DND-41 (cell line): ENCODE data around the gene PRELID2.
"Not testable (repeated sequence)": the region's sequence is repeated elsewhere in the genome, so short reads cannot be mapped to it uniquely, and the experiment has no call there.

Experiments used
- ATAC-seq: fragments of 200-7000 bp; cut with Tn5 transposase; 3 replicates; pipeline ENCODE4 v1.9.1; 2021; ENCODE audit warnings: low read depth; ENCODE audit not compliant: insufficient read depth
- DNase-seq: peaks from one replicate; pipeline ENCODE4 v3.0.0-alpha.2; 2020
- H2AFZ ChIP-seq: 2 replicates; pipeline ENCODE4 v1.6.0; 2012; ENCODE audit warnings: low read depth, low read length
- H3K27ac ChIP-seq: 2 replicates; pipeline ENCODE4 v1.5.1; 2012; ENCODE audit warnings: low read length, inconsistent platforms
- H3K27me3 ChIP-seq: fragments of 200-600 bp; sonication (generic); 2 replicates; pipeline ENCODE4 v1.6.0; 2012; ENCODE audit warnings: low read length, mild to moderate bottlenecking, inconsistent platforms; ENCODE audit not compliant: insufficient read depth, poor library complexity
- H3K36me3 ChIP-seq: 2 replicates; pipeline ENCODE4 v1.5.1; 2012; ENCODE audit warnings: low read length, inconsistent platforms; ENCODE audit not compliant: insufficient read depth
- H3K4me1 ChIP-seq: 2 replicates; pipeline ENCODE4 v1.5.1; 2012; ENCODE audit warnings: mild to moderate bottlenecking, low read length; ENCODE audit not compliant: insufficient read depth
- H3K4me2 ChIP-seq: 2 replicates; pipeline ENCODE4 v1.6.0; 2012; ENCODE audit warnings: mild to moderate bottlenecking, moderate library complexity, low read length, inconsistent platforms; ENCODE audit not compliant: insufficient read depth
- H3K4me3 ChIP-seq, 2 experiments: fragments of 200-600 bp in 1 of 2; shearing (Covaris generic) in 1 of 2; 2 replicates each; pipeline ENCODE4 v1.5.1; 2012 to 2016; ENCODE audit warnings: inconsistent platforms in 2 of 2, low read length in 2 of 2, mild to moderate bottlenecking in 2 of 2, low read depth in 1 of 2, moderate library complexity in 1 of 2
- H3K79me2 ChIP-seq: 2 replicates; pipeline ENCODE4 v1.6.0; 2012; ENCODE audit warnings: low read length, inconsistent platforms; ENCODE audit not compliant: insufficient read depth
- H3K9ac ChIP-seq: 2 replicates; pipeline ENCODE4 v1.6.0; 2012; ENCODE audit warnings: low read depth, mild to moderate bottlenecking, inconsistent platforms, low read length, moderate library complexity
- H3K9me3 ChIP-seq: 2 replicates; pipeline ENCODE4 v1.5.1; 2012; ENCODE audit warnings: low read length, moderate library complexity, mild to moderate bottlenecking, inconsistent platforms; ENCODE audit not compliant: insufficient read depth, severe bottlenecking
- H4K20me1 ChIP-seq: 2 replicates; pipeline ENCODE4 v1.6.0; 2012; ENCODE audit warnings: low read length; ENCODE audit not compliant: insufficient read depth
- EZH2 ChIP-seq: IDR thresholded peaks from 3 replicates; pipeline ENCODE4 v1.6.1; 2012; ENCODE audit warnings: borderline replicate concordance, low read depth, mild to moderate bottlenecking, moderate library complexity, low read length, inconsistent platforms; ENCODE audit not compliant: severe bottlenecking
- TF ChIP-seq, protein P1 (sequence below): IDR thresholded peaks from 2 replicates; pipeline ENCODE4 v1.5.1; 2012; ENCODE audit warnings: borderline replicate concordance, low read length, moderate library complexity, mild to moderate bottlenecking; ENCODE audit not compliant: poor library complexity, severe bottlenecking; ENCODE audit errors: extremely low read depth

The PRELID2 gene

DNA sequence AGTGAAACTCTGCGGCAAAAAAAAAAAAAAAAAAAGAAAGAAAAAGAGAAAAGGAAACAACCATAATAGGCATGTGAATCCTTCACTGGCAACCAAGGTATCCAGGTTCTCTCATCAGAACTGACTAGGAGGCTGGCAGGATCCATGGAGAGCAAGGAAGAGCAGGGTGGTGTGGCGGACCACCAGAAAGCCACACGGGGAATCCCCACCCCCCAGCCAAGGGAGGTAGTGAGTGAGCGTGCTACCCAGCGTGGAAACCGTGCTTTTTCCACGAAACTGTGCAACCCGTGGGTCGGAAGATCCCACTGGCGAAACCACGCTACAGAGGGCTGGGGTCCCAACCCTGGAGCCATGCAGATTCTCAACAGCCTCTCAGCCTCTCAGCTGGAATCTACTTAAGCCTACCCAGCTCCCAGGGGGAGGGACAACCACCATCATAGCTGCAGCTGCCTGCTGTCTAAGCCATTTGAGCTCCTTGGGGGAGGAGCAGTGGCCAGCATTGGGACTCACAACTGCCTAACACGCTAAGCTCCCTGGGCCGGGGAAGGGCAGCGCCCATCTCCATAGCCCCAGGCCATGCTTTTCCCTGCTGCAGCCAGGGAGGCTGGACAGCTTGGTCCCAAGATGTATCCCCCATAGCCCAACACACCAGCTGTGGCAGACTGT lies 91.6 kb downstream of the PRELID2 start:
- Histone ChIP-seq H3K4me3 (no peak overlapping the region), H3K9me3 (no peaks in the 10 kb centered on the region), H3K79me2 (no peaks in the 10 kb centered on the region), H3K27me3 (no peaks in the 10 kb centered on the region), H3K9ac (no peak overlapping the region), H3K27ac (no peak overlapping the region), H3K4me2 (no peak overlapping the region), H3K36me3 (no peaks in the 10 kb centered on the region), H3K4me1 (no peaks in the 10 kb centered on the region), H2AFZ (no peak overlapping the region), H4K20me1 (no peaks in the 10 kb centered on the region)
- no peak for DNase-seq
- ATAC-seq: no peak; the same call in 2 of the 3 replicates
- TF ChIP-seq EZH2: no peak
- TF ChIP-seq, protein P1, sequence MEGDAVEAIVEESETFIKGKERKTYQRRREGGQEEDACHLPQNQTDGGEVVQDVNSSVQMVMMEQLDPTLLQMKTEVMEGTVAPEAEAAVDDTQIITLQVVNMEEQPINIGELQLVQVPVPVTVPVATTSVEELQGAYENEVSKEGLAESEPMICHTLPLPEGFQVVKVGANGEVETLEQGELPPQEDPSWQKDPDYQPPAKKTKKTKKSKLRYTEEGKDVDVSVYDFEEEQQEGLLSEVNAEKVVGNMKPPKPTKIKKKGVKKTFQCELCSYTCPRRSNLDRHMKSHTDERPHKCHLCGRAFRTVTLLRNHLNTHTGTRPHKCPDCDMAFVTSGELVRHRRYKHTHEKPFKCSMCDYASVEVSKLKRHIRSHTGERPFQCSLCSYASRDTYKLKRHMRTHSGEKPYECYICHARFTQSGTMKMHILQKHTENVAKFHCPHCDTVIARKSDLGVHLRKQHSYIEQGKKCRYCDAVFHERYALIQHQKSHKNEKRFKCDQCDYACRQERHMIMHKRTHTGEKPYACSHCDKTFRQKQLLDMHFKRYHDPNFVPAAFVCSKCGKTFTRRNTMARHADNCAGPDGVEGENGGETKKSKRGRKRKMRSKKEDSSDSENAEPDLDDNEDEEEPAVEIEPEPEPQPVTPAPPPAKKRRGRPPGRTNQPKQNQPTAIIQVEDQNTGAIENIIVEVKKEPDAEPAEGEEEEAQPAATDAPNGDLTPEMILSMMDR: no peak

- no peak overlapping the region for H3K4me2 ChIP-seq
- H2AFZ ChIP-seq: no peak overlapping the region
- H3K36me3 ChIP-seq: no peaks in the 10 kb centered on the region
- DNase-seq (no peak), ATAC-seq (no peak)
- no peaks in the 10 kb centered on the region for H3K4me1 ChIP-seq
- H3K9me3 ChIP-seq: no peaks in the 10 kb centered on the region
- H3K27ac ChIP-seq: no peak overlapping the region
- H3K9ac ChIP-seq: no peak overlapping the region
- H3K79me2 ChIP-seq: no peaks in the 10 kb centered on the region
- no peaks in the 10 kb centered on the region for H4K20me1 ChIP-seq
- no peaks in the 10 kb centered on the region for H3K27me3 ChIP-seq
- H3K4me3 ChIP-seq: no peak overlapping the region
- TF ChIP-seq EZH2: no peak
- TF ChIP-seq, protein P1: no peak
These were observed 95.3 kb downstream of the PRELID2 start for GRCh38 chr5:145739843-145740242.

DNA sequence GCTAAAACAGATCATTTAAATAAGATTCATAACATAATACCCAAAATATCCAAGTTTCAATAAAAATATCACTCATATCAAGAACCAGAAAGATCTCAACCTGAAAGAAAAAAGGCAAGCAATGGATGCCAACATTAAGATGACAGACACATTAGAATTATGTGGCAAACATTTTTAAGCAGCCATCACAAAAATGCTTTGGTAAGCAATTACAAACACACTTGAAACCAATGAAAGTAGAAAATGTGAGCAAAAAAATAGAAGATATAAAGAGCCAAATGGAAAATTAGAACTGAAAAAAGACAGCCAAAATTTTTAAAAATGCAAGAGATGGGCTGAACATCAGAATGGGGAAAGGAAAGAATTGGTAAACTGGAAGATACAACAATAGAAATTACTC lies 96.9 kb downstream of the PRELID2 start:
- ATAC-seq (no peak), DNase-seq (no peak)
- H3K4me2 ChIP-seq: no peak overlapping the region
- H2AFZ ChIP-seq: no peak overlapping the region
- no peaks in the 10 kb centered on the region for H3K27me3 ChIP-seq
- no peak overlapping the region for H3K4me3 ChIP-seq
- H3K27ac ChIP-seq: no peak overlapping the region
- no peaks in the 10 kb centered on the region for H3K9me3 ChIP-seq
- H3K36me3 ChIP-seq: no peaks in the 10 kb centered on the region
- no peak for TF ChIP-seq EZH2
- TF ChIP-seq, protein P1: no peak
- no peaks in the 10 kb centered on the region for H3K79me2 ChIP-seq
- no peaks in the 10 kb centered on the region for H4K20me1 ChIP-seq
- H3K4me1 ChIP-seq: no peaks in the 10 kb centered on the region
- H3K9ac ChIP-seq: no peak overlapping the region

DNA sequence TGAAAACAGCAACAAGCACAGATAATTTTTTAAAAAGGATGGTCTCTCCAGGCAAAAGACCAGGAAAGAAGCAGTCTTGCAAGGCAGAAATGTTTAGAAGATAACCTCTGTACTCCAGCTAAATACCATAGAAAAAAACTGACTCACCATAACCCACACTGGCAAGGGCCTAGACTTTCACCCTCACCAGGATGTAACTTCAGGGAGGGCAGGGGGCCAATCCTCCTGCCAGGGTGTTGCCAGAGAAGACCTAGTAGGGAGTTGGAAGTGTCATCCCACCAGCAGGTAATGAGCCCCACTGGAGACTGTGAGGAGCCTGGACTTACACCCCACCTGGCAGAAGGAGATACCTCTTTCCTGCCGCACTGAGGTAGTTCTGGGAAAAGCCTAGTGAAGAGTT lies 97.6 kb downstream of the PRELID2 start:
- H3K36me3 ChIP-seq: no peaks in the 10 kb centered on the region
- H3K79me2 ChIP-seq: no peaks in the 10 kb centered on the region
- no peak for DNase-seq
- ATAC-seq: no peak
- no peak overlapping the region for H3K9ac ChIP-seq
- no peak for TF ChIP-seq EZH2
- TF ChIP-seq, protein P1: no peak
- no peaks in the 10 kb centered on the region for H3K27me3 ChIP-seq
- H3K4me1 ChIP-seq: no peaks in the 10 kb centered on the region
- no peak overlapping the region for H3K4me2 ChIP-seq
- H3K27ac ChIP-seq: no peak overlapping the region
- H3K9me3 ChIP-seq: no peaks in the 10 kb centered on the region
- H3K4me3 ChIP-seq: no peak overlapping the region
- no peaks in the 10 kb centered on the region for H4K20me1 ChIP-seq
- H2AFZ ChIP-seq: no peak overlapping the region

DNA sequence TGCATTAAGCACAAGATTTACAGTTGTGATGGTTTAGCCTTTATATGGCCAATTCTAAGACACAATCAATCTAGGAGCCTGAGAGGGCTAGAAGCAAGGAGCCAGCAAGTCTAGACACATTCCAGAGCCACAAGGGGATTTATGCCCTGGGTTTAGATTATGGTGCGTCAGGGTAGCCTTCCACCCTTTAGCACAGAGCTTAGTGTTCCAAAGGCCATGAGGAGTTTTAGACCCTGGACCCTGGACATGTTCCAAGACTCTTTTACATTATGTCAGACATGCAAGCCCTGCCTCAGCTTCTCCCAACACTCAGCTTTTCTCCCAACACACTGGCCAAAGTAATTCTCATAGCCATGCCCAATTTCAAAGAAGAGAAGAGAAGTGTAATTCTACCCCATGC lies 105.2 kb downstream of the PRELID2 start:
- not testable (repeated sequence) for H3K36me3 ChIP-seq, H4K20me1 ChIP-seq, H3K9me3 ChIP-seq

More for the DNA sequence above, 105.2 kb downstream of the PRELID2 start:
- not testable (repeated sequence) for H2AFZ ChIP-seq, DNase-seq, ATAC-seq, H3K4me1 ChIP-seq, H3K79me2 ChIP-seq, H3K4me2 ChIP-seq, H3K27me3 ChIP-seq, H3K9ac ChIP-seq, H3K27ac ChIP-seq, H3K4me3 ChIP-seq
